Testis (tissue), 3 donors: ENCODE results near the gene SAMD4A. TPM values are rescaled to one million over a fixed set of nuclear protein-coding genes. Genes with fewer than 3 reads are reported as not detected.

Source experiments
- DNase-seq: peaks from one replicate; pipeline ENCODE4 v3.0.0-alpha.2; 2019
- H3K27ac ChIP-seq, 2 donors: fragments of 200-600 bp; sonication (generic); one replicate each; pipeline ENCODE4 v1.5.1; 2019
- H3K27me3 ChIP-seq: fragments of 200-600 bp; sonication (generic); one replicate; pipeline ENCODE4 v1.5.1; 2019
- H3K36me3 ChIP-seq: fragments of 200-600 bp; sonication (generic); one replicate; pipeline ENCODE4 v1.5.1; 2017; ENCODE audit warnings: low read depth; ENCODE audit errors: missing control alignments
- H3K4me1 ChIP-seq: fragments of 200-600 bp; sonication (generic); one replicate; pipeline ENCODE4 v1.5.1; 2019
- H3K4me3 ChIP-seq, 2 donors: fragments of 200-600 bp; sonication (generic); one replicate each; pipeline ENCODE4 v1.5.1; 2017 to 2019
- H3K9me3 ChIP-seq: fragments of 200-600 bp; sonication (generic); one replicate; pipeline ENCODE4 v1.5.1; 2017
- POLR2A ChIP-seq: fragments of 450-650 bp; IDR thresholded peaks from one replicate; pipeline ENCODE4 v1.6.1; 2017; ENCODE audit warnings: antibody characterized with exemption, mild to moderate bottlenecking, moderate library complexity
- WGBS, 2 donors: methylation state at CpG; one replicate each; pipeline ENCODE4 v1.1.5; 2018; 5-methylcytosine and 5-hydroxymethylcytosine counted together
- intact Hi-C: fragments of 100-400 bp; cut with DNase I; formaldehyde crosslinking; loops from one replicate; pipeline ENCODE4 v1.15.1; 2023; ENCODE audit warnings: low total_unique reads
- polyA plus RNA-seq: library from polyadenylated mRNA; stranded (reverse); fragments of 350-450 nt; fragmentation: Illumina TruSeq; extraction: RNeasy Lipid Tissue Mini Kit (QIAGEN cat#74804); gene quantifications from one replicate; pipeline ENCODE4 v1.2.3, GENCODE V29; 2014; ENCODE audit warnings: low read depth, low replicate concordance; ENCODE audit not compliant: insufficient read depth
- total RNA-seq, 2 donors: library from RNA; depleted of rRNA; stranded (reverse); fragments of >200 nt; gene quantifications; one replicate each; pipeline ENCODE4 v1.2.3, GENCODE V29; 2016
- TF ChIP-seq, protein P1 (sequence below), 3 experiments: fragments of 450-650 bp in 2 of 3; fragments of 200-600 bp in 1 of 3; sonication (generic) in 1 of 3; IDR thresholded peaks; one replicate each; pipeline ENCODE4 v1.5.1; 2016 to 2019; ENCODE audit warnings: antibody characterized with exemption in 3 of 3, mild to moderate bottlenecking in 2 of 3, moderate library complexity in 1 of 3

Gene SAMD4A
- total and polyA plus RNA-seq, 3 donors from 2014 or later = 103 to 369 (median 259) TPM

DNA sequence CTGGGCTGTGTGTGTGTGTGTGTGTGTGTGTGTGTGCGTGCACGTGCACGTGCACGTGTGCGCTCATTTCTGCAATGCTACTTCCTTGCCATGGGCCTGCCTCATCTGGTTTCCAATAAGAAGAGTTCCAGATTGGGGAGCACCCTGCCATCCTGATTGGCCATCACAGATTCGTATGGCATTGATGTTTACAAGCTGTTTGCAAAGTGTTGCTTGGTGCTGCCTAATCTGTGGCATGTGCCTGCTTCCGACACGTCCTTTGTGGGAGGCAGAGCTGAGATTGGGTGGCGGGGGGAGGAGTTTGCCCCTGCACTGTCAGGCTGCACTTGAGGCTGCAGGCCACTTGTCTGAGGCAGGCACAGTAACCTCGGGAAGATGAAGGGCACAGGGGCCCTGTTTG lies 39.2 kb downstream of the SAMD4A start:
- TF ChIP-seq POLR2A = no peak
- TF ChIP-seq, protein P1, sequence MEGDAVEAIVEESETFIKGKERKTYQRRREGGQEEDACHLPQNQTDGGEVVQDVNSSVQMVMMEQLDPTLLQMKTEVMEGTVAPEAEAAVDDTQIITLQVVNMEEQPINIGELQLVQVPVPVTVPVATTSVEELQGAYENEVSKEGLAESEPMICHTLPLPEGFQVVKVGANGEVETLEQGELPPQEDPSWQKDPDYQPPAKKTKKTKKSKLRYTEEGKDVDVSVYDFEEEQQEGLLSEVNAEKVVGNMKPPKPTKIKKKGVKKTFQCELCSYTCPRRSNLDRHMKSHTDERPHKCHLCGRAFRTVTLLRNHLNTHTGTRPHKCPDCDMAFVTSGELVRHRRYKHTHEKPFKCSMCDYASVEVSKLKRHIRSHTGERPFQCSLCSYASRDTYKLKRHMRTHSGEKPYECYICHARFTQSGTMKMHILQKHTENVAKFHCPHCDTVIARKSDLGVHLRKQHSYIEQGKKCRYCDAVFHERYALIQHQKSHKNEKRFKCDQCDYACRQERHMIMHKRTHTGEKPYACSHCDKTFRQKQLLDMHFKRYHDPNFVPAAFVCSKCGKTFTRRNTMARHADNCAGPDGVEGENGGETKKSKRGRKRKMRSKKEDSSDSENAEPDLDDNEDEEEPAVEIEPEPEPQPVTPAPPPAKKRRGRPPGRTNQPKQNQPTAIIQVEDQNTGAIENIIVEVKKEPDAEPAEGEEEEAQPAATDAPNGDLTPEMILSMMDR (IDR thresholded peaks at IDR 0.05) = no peak
- Histone ChIP-seq H3K9me3 (no peaks in the 10 kb centered on the region), H3K4me3 (no peak overlapping the region), H3K36me3 (no peaks in the 10 kb centered on the region), H3K27me3 (no peaks in the 10 kb centered on the region), H3K4me1 (peaks cover 7% of the 10 kb centered on the region), H3K27ac (no peak overlapping the region)
- intact Hi-C loops = no loop called here
- DNase-seq = peak; percentile 17
- 68 to 70% methylated on average over 6 to 10 of the region's 10 CpGs for WGBS, 2 donors

DNA sequence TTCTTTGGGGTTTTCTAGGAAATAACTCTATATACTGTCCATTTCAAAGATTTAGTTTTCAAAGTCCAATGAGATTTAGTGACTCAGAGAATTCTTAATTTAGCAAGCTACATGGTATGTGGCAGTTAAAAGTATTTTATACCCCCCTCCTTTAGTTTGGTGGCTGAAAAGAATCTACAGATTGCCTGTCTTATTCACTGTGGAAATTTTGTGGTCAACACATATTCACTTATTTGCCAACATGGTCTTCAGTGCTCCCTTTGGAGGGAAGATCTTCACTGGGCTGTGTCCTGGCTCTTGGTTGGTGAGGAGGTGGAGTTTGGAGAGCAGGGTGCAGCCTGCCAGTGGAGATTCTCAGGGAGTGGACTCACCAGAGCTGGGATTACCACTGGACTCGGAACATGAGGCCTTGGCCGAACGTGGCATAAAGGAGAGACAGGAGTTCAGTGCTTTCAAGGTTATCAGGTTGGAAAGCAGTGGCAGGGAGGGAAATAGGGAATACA lies 39.8 kb downstream of the SAMD4A start:
- no peak overlapping the region for H3K27ac ChIP-seq
- no peaks in the 10 kb centered on the region for H3K9me3 ChIP-seq
- H3K36me3 ChIP-seq = no peaks in the 10 kb centered on the region
- H3K4me1 ChIP-seq = peaks cover 7% of the 10 kb centered on the region
- H3K27me3 ChIP-seq = no peaks in the 10 kb centered on the region
- WGBS, 2 donors = 50 to 71% methylated on average over 3 of the region's 3 CpGs
- no peak overlapping the region for H3K4me3 ChIP-seq
- TF ChIP-seq POLR2A = no peak
- no peak for DNase-seq
- intact Hi-C loops = no loop called here

DNA sequence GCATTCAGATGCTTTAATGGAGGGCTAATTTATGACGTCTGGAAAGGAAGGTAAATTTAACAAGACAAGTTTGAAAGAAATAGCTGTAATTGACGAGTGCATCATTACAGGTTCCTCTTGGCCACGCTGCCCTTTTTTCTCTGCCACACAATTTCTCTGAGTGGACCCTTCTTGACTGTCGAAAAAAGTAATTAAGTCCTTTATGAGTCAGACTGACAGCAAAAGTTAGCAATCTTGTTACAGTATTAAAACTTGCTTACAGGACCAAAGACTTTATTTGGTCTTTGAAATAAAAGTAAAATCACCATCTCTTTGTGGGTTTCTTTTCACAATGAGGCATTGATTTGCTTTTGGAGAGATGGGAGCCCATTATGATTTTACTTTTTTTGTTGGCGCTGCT lies 42.6 kb downstream of the SAMD4A start:
- TF ChIP-seq POLR2A = no peak
- TF ChIP-seq, protein P1 (IDR thresholded peaks at IDR 0.05) = no peak
- Histone ChIP-seq H3K27me3 (no peaks in the 10 kb centered on the region), H3K27ac (no peak overlapping the region), H3K36me3 (no peaks in the 10 kb centered on the region), H3K9me3 (no peaks in the 10 kb centered on the region), H3K4me3 (no peak overlapping the region), H3K4me1 (peaks cover 7% of the 10 kb centered on the region)
- 74 to 76% methylated on average over 5 of the region's 5 CpGs for WGBS, 2 donors
- intact Hi-C loops = no loop called here
- DNase-seq = no peak

DNA sequence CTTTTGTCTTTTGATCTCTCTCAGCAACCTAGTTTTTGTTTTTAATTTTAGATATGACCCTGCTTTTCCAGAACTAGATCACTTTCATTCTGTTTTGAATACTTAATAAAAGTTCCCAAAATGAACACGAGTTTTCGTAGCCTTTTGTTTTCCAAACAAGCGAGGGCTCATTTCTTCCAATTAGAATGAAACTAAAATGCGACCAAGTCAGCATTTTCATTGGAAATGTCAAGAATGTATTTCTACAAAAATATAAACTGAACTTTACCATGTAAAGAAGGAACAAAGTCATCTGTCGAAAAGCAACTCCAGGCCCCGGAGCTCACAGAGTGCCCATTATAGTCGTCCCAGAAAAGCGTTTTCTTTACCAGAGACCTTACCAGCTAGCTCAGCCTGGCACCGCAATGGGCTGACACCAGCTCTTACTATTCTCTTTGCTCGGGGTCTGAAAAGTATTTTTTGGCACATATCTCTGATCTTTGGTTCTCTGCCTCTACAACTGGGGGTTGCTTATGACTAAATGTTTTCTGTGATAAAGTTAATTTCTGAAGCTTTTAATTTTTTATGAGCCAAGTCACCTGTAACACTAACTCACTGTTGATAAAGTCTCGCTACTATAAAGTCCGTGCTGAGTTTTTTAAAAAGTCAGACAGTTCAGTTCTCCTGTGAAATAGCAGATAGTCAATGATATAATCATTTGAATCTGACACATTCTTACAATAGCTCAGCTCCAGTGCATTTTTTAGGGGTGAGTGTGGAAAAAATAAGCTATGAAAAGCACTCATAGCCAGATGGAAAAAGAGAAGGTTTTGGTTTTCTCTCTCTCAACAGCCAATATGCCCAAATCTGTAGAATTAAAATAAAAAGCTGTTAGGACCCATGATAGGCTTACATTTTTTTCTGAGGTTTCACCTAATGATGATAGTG lies 43.4 kb downstream of the SAMD4A start:
- Histone ChIP-seq H3K4me3 (no peak overlapping the region), H3K27ac (no peak overlapping the region), H3K4me1 (peaks cover 7% of the 10 kb centered on the region), H3K27me3 (no peaks in the 10 kb centered on the region), H3K36me3 (no peaks in the 10 kb centered on the region), H3K9me3 (no peaks in the 10 kb centered on the region)
- intact Hi-C loops = no loop called here
- WGBS, 2 donors = 88% methylated on average over 12 of the region's 12 CpGs
- TF ChIP-seq POLR2A = no peak
- TF ChIP-seq, protein P1 (IDR thresholded peaks at IDR 0.05) = no peak
- no peak for DNase-seq

DNA sequence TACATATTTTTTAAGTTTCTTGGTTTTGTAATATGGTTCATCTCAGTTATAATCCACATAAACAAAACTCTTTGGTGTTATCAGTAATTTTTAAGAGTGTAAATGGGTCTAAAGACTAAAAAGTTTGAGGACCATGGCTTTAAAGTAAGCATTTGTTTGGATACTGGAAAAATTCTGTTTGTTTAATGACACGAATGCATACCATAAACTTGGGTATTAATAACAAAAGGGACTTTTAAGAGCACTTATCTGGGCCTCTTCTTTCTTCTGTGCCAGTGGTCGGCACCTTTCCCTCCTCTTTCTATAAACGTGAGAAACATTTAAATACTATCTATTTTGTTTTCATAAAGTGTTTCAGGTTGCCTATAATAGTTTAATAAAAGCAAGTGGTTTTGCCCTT lies 47.4 kb downstream of the SAMD4A start:
- Histone ChIP-seq H3K4me3 (no peak overlapping the region), H3K9me3 (no peaks in the 10 kb centered on the region), H3K27ac (no peak overlapping the region), H3K27me3 (no peaks in the 10 kb centered on the region), H3K4me1 (no peaks in the 10 kb centered on the region), H3K36me3 (no peaks in the 10 kb centered on the region)
- no peak for TF ChIP-seq POLR2A
- TF ChIP-seq, protein P1 (IDR thresholded peaks at IDR 0.05) = no peak
- intact Hi-C loops = no loop called here
- DNase-seq = no peak
- 89 to 92% methylated on average over 3 of the region's 3 CpGs for WGBS, 2 donors
